Measurements from ENCODE around the gene P2RX6. TPM values are rescaled to one million over a fixed set of nuclear protein-coding genes. Genes with fewer than 3 reads are reported as not detected.

Gene P2RX6
- total RNA-seq, 4 donors from 2014 or later: 0.39 to 0.50 (median 0.41) TPM

DNA sequence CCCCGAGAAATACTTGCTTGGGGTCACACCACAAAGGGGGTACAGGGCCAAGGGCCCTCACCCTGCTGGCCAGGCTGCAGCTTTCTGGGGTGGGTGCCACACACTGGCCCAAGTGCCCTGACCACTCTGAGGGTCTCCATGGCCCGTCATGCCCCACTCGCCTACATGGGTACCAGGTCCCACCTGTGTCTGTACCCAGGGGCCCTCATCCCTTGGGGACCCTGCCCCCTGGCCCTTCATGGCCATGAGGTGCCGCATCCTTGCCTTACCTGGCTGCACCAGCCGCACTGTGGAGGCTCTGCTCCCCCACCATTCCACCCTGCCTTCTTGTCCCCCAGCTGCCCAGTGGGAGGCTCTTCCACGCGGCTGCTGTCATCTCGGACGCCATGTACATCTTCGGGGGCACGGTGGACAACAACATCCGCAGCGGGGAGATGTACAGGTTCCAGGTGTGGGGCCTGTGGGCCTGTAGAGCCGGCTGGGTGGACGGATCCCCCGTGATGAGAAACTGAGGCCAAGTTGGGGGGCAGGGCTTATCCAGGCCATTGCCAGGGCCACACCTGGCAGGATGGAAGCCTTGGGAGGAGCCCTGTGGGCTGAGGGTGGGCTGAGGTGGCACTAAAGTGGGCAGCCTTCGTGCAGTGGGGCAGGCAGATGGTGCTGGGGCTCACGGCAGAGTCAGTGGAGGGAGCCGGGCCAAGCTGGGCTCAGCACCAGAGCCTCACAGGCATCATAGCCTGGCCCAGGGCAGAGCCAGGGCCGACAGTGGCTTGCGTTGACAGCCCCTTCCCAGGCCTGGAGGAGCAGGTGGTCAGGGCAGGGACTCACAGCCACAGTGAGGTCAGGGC is 22.3 kb upstream of the P2RX6 start:
- no peak for DNase-seq (ENCODE audit: extremely low spot score)
- Histone ChIP-seq H3K9me3 (no peaks in the 10 kb centered on the region), H3K36me3 (peaks cover 33 to 99% (median 92%) of the 10 kb centered on the region in 4 donors), H3K4me3 (no peak overlapping the region), H3K4me1 (no peaks in the 10 kb centered on the region), H3K27me3 (no peaks in the 10 kb centered on the region), H3K27ac (replicated peaks in 1 of 4) (no peak overlapping the region)
- 85% methylated on average over 18 of the region's 21 CpGs for WGBS
- TF ChIP-seq POLR2A (IDR thresholded peaks at IDR 0.05; ENCODE audit: low read depth) (no peak), EP300 (IDR thresholded peaks at IDR 0.05) (no peak), POLR2AphosphoS5 (IDR thresholded peaks at IDR 0.05) (no peak)
- TF ChIP-seq, protein P1, sequence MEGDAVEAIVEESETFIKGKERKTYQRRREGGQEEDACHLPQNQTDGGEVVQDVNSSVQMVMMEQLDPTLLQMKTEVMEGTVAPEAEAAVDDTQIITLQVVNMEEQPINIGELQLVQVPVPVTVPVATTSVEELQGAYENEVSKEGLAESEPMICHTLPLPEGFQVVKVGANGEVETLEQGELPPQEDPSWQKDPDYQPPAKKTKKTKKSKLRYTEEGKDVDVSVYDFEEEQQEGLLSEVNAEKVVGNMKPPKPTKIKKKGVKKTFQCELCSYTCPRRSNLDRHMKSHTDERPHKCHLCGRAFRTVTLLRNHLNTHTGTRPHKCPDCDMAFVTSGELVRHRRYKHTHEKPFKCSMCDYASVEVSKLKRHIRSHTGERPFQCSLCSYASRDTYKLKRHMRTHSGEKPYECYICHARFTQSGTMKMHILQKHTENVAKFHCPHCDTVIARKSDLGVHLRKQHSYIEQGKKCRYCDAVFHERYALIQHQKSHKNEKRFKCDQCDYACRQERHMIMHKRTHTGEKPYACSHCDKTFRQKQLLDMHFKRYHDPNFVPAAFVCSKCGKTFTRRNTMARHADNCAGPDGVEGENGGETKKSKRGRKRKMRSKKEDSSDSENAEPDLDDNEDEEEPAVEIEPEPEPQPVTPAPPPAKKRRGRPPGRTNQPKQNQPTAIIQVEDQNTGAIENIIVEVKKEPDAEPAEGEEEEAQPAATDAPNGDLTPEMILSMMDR (IDR thresholded peaks at IDR 0.05): no peak
- intact Hi-C loops (cut with DNase I): no loop called here

DNA sequence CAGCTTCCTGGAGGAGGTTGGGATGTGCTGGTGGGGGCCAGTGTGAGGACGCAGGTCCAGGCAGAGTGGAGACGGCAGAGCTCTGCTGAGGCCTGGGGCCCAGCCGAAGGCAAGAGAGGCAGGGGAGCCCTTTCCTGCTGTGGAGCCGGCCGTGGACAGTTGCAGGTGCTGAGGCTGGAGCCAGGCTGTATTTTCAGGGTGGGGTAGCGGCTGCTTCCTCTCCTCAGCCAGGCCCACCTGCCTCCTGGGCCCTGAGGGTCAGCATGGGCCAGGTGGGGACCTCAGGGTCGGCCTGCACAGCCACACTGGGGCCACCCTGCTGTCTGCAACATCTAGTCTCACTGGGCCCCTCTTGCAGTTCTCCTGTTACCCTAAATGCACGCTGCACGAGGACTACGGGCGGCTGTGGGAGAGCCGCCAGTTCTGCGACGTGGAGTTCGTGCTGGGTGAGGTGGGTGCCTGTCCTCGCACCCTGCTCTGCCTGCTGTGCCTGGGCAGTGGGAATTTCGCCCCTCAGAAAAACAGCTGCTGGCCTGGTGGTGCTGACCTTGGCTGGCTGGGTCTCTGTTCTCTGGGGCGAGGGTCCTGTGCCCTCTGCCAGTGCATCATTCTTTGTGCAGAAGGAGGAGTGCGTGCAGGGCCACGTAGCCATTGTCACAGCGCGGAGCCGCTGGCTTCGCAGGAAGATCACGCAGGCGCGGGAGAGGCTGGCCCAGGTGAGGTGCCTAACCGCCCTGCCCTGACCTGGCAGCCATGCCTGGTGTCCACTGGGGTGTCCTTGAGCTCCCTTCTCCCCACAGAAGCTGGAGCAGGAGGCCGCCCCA is 21.4 kb upstream of the P2RX6 start:
- 90% methylated on average over 18 of the region's 29 CpGs for WGBS

DNA sequence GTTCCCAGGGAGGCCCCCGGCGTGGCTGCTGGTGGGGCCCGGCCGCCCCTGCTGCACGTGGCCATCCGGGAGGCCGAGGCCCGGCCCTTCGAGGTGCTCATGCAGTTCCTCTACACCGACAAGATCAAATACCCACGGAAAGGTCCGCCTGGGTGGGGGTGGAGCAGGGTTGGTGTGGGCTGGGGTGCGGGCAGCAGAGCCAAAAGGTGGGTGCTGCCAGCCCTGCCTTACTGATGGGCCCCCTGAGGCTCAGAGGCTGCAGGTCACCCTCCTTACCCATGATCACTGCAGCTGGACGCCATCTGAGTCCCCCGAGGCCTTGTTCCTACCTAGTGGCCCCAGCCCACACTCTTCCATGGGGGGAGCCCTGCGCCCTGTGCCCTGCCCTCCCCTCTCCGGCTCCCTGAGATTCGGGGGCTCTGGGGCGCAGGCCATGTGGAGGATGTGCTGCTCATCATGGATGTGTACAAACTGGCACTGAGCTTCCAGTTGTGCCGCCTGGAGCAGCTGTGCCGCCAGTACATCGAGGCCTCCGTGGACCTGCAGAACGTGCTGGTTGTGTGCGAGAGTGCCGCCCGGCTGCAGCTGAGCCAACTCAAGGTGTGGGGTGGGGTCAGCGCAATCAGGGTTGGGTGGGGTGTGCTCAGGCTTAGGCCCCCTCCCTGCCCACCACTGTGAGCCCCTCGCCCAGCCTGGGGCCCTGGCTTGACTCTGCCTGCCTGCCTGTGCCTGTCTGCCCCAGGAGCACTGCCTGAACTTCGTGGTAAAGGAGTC is 20.6 kb upstream of the P2RX6 start:
- intact Hi-C loops (cut with DNase I): no loop called here
- no peak for DNase-seq (ENCODE audit: extremely low spot score)
- peaks cover 0 to 8% (median under 1%) of the 10 kb centered on the region in 4 donors for H3K4me1 ChIP-seq
- H3K9me3 ChIP-seq: no peaks in the 10 kb centered on the region
- H3K4me3 ChIP-seq: no peak overlapping the region
- no peak for TF ChIP-seq POLR2AphosphoS5 (IDR thresholded peaks at IDR 0.05)
- TF ChIP-seq, protein P1 (IDR thresholded peaks at IDR 0.05): no peak
- no peak for TF ChIP-seq EP300 (IDR thresholded peaks at IDR 0.05)
- TF ChIP-seq POLR2A (IDR thresholded peaks at IDR 0.05; ENCODE audit: low read depth): no peak
- WGBS: 93% methylated on average over 24 of the region's 30 CpGs
- peaks cover 27 to 99% (median 93%) of the 10 kb centered on the region in 4 donors for H3K36me3 ChIP-seq
- no peaks in the 10 kb centered on the region for H3K27me3 ChIP-seq
- no peak overlapping the region for H3K27ac ChIP-seq (replicated peaks in 1 of 4)

More for the DNA sequence above, 21.4 kb upstream of the P2RX6 start:
- no peaks in the 10 kb centered on the region for H3K9me3 ChIP-seq
- TF ChIP-seq POLR2A (IDR thresholded peaks at IDR 0.05; ENCODE audit: low read depth): no peak
- no peak overlapping the region for H3K27ac ChIP-seq (replicated peaks in 1 of 4)
- no peak for DNase-seq (ENCODE audit: extremely low spot score)
- peaks cover 27 to 99% (median 92%) of the 10 kb centered on the region in 4 donors for H3K36me3 ChIP-seq
- H3K4me1 ChIP-seq: peaks cover 0 to under 1% (median 0%) of the 10 kb centered on the region in 4 donors
- H3K4me3 ChIP-seq: no peak overlapping the region
- H3K27me3 ChIP-seq: no peaks in the 10 kb centered on the region
- intact Hi-C loops (cut with DNase I): no loop called here

DNA sequence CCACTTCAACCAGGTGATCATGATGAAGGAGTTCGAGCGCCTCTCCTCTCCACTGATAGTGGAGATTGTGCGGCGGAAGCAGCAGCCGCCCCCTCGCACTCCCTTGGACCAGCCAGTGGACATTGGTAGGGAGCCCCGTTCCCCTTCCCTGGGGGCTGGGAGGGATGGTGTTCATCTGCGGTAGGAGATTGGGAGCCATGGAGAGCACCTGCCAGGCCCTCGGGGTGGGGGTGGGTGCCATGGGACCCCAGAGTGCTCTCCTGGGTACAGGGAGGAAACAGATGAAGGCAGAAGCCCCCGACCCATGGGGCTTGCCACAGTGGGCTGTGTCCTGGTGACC is 20.1 kb upstream of the P2RX6 start:
- intact Hi-C loops (cut with DNase I): no loop called here
- no peak for TF ChIP-seq POLR2A (IDR thresholded peaks at IDR 0.05; ENCODE audit: low read depth)
- TF ChIP-seq, protein P1 (IDR thresholded peaks at IDR 0.05): no peak
- no peak for TF ChIP-seq EP300 (IDR thresholded peaks at IDR 0.05)
- no peak for TF ChIP-seq POLR2AphosphoS5 (IDR thresholded peaks at IDR 0.05)
- Histone ChIP-seq H3K9me3 (no peaks in the 10 kb centered on the region), H3K27ac (replicated peaks in 1 of 4) (no peak overlapping the region), H3K27me3 (no peaks in the 10 kb centered on the region), H3K4me1 (peaks cover 5 to 14% (median 6%) of the 10 kb centered on the region in 4 donors), H3K4me3 (no peak overlapping the region), H3K36me3 (peaks cover 29 to 99% (median 97%) of the 10 kb centered on the region in 4 donors)
- DNase-seq (ENCODE audit: extremely low spot score): no peak
- WGBS: 98% methylated on average over 6 of the region's 10 CpGs
